Keratinocyte (primary cell): Measurements from ENCODE around the gene KNG1.

Experiments used
- CTCF ChIP-seq, 3 experiments: IDR thresholded peaks in 1 of 3; conservative IDR thresholded peaks in 1 of 3; optimal IDR thresholded peaks in 1 of 3; 2 replicates in 2 of 3; 3 replicates in 1 of 3; pipeline versions ENCODE3 to v1.5.1; 2011; ENCODE audit warnings: low read length in 3 of 3, mild to moderate bottlenecking in 3 of 3, moderate library complexity in 2 of 3, control low read depth in 1 of 3, inconsistent platforms in 1 of 3; ENCODE audit not compliant: insufficient read depth in 2 of 3; ENCODE audit errors: extremely low read depth in 1 of 3
- EZH2 ChIP-seq: IDR thresholded peaks from one replicate; pipeline ENCODE4 v1.6.1; 2012; ENCODE audit warnings: inconsistent platforms, mild to moderate bottlenecking, low read length, moderate library complexity

- TF ChIP-seq CTCF (optimal IDR thresholded peaks at IDR 0.05 in 1 of 3, IDR thresholded peaks at IDR 0.05 in 1 of 3, conservative IDR thresholded peaks at IDR 0.05 in 1 of 3; ENCODE audit: extremely low read depth in 1 of 3, insufficient read depth in 2 of 3, low read length in 3 of 3) (no peak), EZH2 (no peak)
Observed at GRCh38 chr3:186750316-186750715, 33.2 kb downstream of the KNG1 start.
